Esophagus squamous epithelium (tissue), 5 donors: ENCODE data around the gene RIPOR1. TPM values are rescaled to one million over a fixed set of nuclear protein-coding genes. Genes with fewer than 3 reads are reported as not detected.

Experiments
- DNase-seq: peaks from one replicate; lab custom pipeline; 2025; lab: John Stamatoyannopoulos, UW
- H3K27ac ChIP-seq, 4 donors: fragments of 200-600 bp; sonication (generic); one replicate each; pipeline ENCODE4 v1.5.1; 2016 to 2019; ENCODE audit warnings: mild to moderate bottlenecking in 1 of 4
- H3K27me3 ChIP-seq, 4 donors: fragments of 200-600 bp; sonication (generic); 1 replicate in 3 of 4; 2 replicates in 1 of 4; pipeline versions ENCODE4 v1.5.1 to v1.6.0; 2017 to 2021; ENCODE audit warnings: antibody characterized with exemption in 1 of 4
- H3K36me3 ChIP-seq, 3 donors: fragments of 200-600 bp; sonication (generic); one replicate each; pipeline ENCODE4 v1.5.1; 2016 to 2019
- H3K4me1 ChIP-seq, 3 donors: fragments of 200-600 bp; sonication (generic); one replicate each; pipeline ENCODE4 v1.5.1; 2017 to 2019
- H3K4me3 ChIP-seq, 4 donors: fragments of 200-600 bp; sonication (generic); 1 replicate in 3 of 4; 2 replicates in 1 of 4; pipeline ENCODE4 v1.5.1; 2016 to 2019; ENCODE audit warnings: mild to moderate bottlenecking in 2 of 4, moderate library complexity in 1 of 4
- H3K9me3 ChIP-seq, 3 donors: fragments of 200-600 bp; sonication (generic); one replicate each; pipeline ENCODE4 v1.5.1; 2016 to 2019
- POLR2A ChIP-seq, 4 donors: fragments of 450-650 bp; IDR thresholded peaks; one replicate each; pipeline ENCODE4 v1.6.1; 2017; ENCODE audit warnings: antibody characterized with exemption in 4 of 4, mild to moderate bottlenecking in 4 of 4, moderate library complexity in 3 of 4
- WGBS, 2 donors: methylation state at CpG; one replicate each; pipeline ENCODE4 v1.1.5; 2018; 5-methylcytosine and 5-hydroxymethylcytosine counted together
- intact Hi-C: fragments of 100-400 bp; cut with DNase I; formaldehyde crosslinking; loops from one replicate; pipeline ENCODE4 v1.15.0; 2022
- small RNA-seq, 4 donors: library from RNA; depleted of rRNA; stranded (forward); fragments of <200 nt; gene quantifications; one replicate each; pipeline ENCODE3, GENCODE V24; 2016
- total RNA-seq, 4 donors: library from RNA; depleted of rRNA; stranded (reverse); fragments of >200 nt; gene quantifications; one replicate each; pipeline ENCODE4 v1.1.0, GENCODE V29; 2016
- TF ChIP-seq, protein P1 (sequence below), 6 experiments: fragments of 450-650 bp in 4 of 6; fragments of 200-600 bp in 2 of 6; sonication (generic) in 2 of 6; IDR thresholded peaks; one replicate each; pipeline ENCODE4 v1.5.1; 2016 to 2019; ENCODE audit warnings: antibody characterized with exemption in 6 of 6, mild to moderate bottlenecking in 4 of 6, moderate library complexity in 4 of 6
- donor health status: DM: yes; HTN: yes; CAD: no.

The RIPOR1 gene
- total RNA-seq, 4 donors from 2014 or later = 6.6 to 24.0 (median 15.6) TPM

DNA sequence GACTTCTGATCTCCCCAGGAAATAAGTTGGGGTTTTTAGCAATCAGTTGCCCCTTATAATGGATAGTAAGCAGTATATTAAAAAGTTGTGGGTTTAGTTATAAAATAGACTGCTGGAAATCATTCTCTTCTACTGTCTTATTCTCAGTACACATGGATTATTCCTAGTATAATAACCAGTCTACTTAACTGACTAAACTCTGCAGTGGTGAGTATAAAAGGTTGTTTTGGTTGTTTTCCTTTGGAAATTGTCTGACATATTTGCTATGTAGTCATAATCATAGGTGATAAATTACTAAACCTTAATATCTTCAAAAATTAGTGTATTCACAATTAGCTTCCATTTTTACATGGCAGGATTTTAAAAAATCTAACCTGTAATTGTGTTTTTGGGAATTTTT, 65.1 kb downstream of the RIPOR1 start:
- no peak overlapping the region for H3K4me3 ChIP-seq
- no peaks in the 10 kb centered on the region for H3K9me3 ChIP-seq
- H3K4me1 ChIP-seq = peaks cover 0 to 16% (median 0%) of the 10 kb centered on the region in 3 donors
- intact Hi-C loops = no loop called here
- DNase-seq = no peak
- TF ChIP-seq, protein P1, sequence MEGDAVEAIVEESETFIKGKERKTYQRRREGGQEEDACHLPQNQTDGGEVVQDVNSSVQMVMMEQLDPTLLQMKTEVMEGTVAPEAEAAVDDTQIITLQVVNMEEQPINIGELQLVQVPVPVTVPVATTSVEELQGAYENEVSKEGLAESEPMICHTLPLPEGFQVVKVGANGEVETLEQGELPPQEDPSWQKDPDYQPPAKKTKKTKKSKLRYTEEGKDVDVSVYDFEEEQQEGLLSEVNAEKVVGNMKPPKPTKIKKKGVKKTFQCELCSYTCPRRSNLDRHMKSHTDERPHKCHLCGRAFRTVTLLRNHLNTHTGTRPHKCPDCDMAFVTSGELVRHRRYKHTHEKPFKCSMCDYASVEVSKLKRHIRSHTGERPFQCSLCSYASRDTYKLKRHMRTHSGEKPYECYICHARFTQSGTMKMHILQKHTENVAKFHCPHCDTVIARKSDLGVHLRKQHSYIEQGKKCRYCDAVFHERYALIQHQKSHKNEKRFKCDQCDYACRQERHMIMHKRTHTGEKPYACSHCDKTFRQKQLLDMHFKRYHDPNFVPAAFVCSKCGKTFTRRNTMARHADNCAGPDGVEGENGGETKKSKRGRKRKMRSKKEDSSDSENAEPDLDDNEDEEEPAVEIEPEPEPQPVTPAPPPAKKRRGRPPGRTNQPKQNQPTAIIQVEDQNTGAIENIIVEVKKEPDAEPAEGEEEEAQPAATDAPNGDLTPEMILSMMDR (IDR thresholded peaks at IDR 0.05) = no peak
- TF ChIP-seq POLR2A (IDR thresholded peaks at IDR 0.05) = no peak
- H3K36me3 ChIP-seq = peaks cover 0 to 13% (median 4%) of the 10 kb centered on the region in 3 donors
- H3K27ac ChIP-seq = no peak overlapping the region
- H3K27me3 ChIP-seq = no peaks in the 10 kb centered on the region

- Histone ChIP-seq H3K36me3 (peaks cover 0 to 13% (median 4%) of the 10 kb centered on the region in 3 donors), H3K27me3 (no peaks in the 10 kb centered on the region), H3K4me3 (no peak overlapping the region), H3K27ac (no peak overlapping the region), H3K9me3 (no peaks in the 10 kb centered on the region), H3K4me1 (peaks cover 0 to 16% (median 0%) of the 10 kb centered on the region in 3 donors)
- intact Hi-C loops = no loop called here
- TF ChIP-seq, protein P1 (IDR thresholded peaks at IDR 0.05) = no peak
- no peak for TF ChIP-seq POLR2A (IDR thresholded peaks at IDR 0.05)
- DNase-seq = no peak
- 88 to 92% methylated on average over 5 of the region's 5 CpGs for WGBS, 2 donors
Observed at GRCh38 chr16:67594256-67594915, 65.8 kb downstream of the RIPOR1 start.

DNA sequence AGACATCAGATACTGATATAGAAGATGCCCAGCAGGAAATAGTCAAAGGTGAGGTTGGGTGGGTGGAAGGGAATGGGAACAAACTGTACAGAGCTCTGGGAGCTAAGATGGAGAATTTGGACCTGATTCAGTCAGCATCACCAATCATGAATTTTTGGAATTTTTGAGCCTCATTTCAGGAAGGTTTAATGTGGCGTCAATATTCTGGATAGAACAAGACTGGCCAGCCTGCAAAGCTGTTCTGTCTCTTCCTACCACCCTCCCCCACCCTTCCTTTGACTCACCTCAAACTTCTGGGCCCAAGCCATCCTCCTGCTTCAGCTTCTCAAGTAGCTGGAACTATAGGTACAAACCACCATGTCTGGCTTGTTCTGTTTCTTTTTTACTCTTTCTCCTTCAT, 66.3 kb downstream of the RIPOR1 start:
- DNase-seq = no peak
- peaks cover 0 to 13% (median 0%) of the 10 kb centered on the region in 3 donors for H3K36me3 ChIP-seq
- no peak overlapping the region for H3K4me3 ChIP-seq
- H3K27ac ChIP-seq = no peak overlapping the region
- no peaks in the 10 kb centered on the region for H3K9me3 ChIP-seq
- peaks cover 0 to 16% (median 0%) of the 10 kb centered on the region in 3 donors for H3K4me1 ChIP-seq
- TF ChIP-seq POLR2A (IDR thresholded peaks at IDR 0.05) = no peak
- TF ChIP-seq, protein P1 (IDR thresholded peaks at IDR 0.05) = no peak
- intact Hi-C loops = no loop called here
- WGBS, 2 donors = 42 to 50% methylated on average over 1 of the region's 1 CpG
- H3K27me3 ChIP-seq = no peaks in the 10 kb centered on the region

Small RNA genes lying within 50 kb of the gene (small RNA-seq; reads per million reads assigned to genes)
- gene AC027682.3 = 0 reads per million in 4 donors

Other genes with a start within 250 kb of the RIPOR1 start
- gene PLEKHG4, start 249.3 kb upstream of the RIPOR1 start, total RNA-seq = 10 to 100 TPM in 1 of 4 donors, 1 to 10 TPM in 3; 5.0 to 11.4 (median 7.5) TPM
- under 1 TPM in 1 of 4 donors, not detected in 3; 0.09 TPM for gene KCTD19, start 202.1 kb upstream of the RIPOR1 start, total RNA-seq
- gene LRRC36, start 202.0 kb upstream of the RIPOR1 start, total RNA-seq = not detected
- gene TPPP3, start 135.3 kb upstream of the RIPOR1 start, total RNA-seq = 10 to 100 TPM in 2 of 4 donors, 1 to 10 TPM in 2; 3.0 to 26.2 (median 8.2) TPM
- 10 to 100 TPM in 1 of 4 donors, 1 to 10 TPM in 3; 2.5 to 11.1 (median 3.8) TPM for gene ZDHHC1, start 112.4 kb upstream of the RIPOR1 start, total RNA-seq
- 10 to 100 TPM in 1 of 4 donors, 1 to 10 TPM in 3; 2.1 to 13.0 (median 6.7) TPM for gene HSD11B2, start 97.7 kb upstream of the RIPOR1 start, total RNA-seq
- 100 to 1,000 TPM in 3 of 4 donors, 10 to 100 TPM in 1; 99.4 to 158 (median 131) TPM for gene ATP6V0D1, start 47.7 kb upstream of the RIPOR1 start, total RNA-seq
- gene AGRP, start 45.3 kb upstream of the RIPOR1 start, total RNA-seq = not detected
- gene CTCF, start 33.7 kb downstream of the RIPOR1 start, total RNA-seq = 10 to 100 TPM; 29.9 to 35.5 (median 33.5) TPM
- gene CARMIL2, start 116.3 kb downstream of the RIPOR1 start, total RNA-seq = 1 to 10 TPM in 2 of 4 donors, under 1 TPM in 2; 0.64 to 3.1 (median 1.6) TPM
- gene ACD, start 131.4 kb downstream of the RIPOR1 start, total RNA-seq = 10 to 100 TPM in 2 of 4 donors, 1 to 10 TPM in 2; 5.7 to 18.7 (median 8.8) TPM
- 1 to 10 TPM; 1.1 to 2.3 (median 2.1) TPM for gene PARD6A, start 132.1 kb downstream of the RIPOR1 start, total RNA-seq
- gene ENKD1, start 137.9 kb downstream of the RIPOR1 start, total RNA-seq = 10 to 100 TPM in 3 of 4 donors, 1 to 10 TPM in 1; 6.1 to 12.9 (median 12.2) TPM
- 1 to 10 TPM in 3 of 4 donors, not detected in 1; 1.1 to 3.1 (median 2.4) TPM for gene C16orf86, start 138.0 kb downstream of the RIPOR1 start, total RNA-seq
- gene GFOD2, start 190.5 kb downstream of the RIPOR1 start, total RNA-seq = 10 to 100 TPM; 26.1 to 63.3 (median 37.3) TPM